Glomerular visceral epithelial cell (primary cell): ENCODE data around the gene KIF26B.

Experiments used
- DNase-seq: peaks from one replicate; pipeline ENCODE4 v3.0.0-alpha.2; 2016; ENCODE audit errors: extremely low spot score

KIF26B gene

DNA sequence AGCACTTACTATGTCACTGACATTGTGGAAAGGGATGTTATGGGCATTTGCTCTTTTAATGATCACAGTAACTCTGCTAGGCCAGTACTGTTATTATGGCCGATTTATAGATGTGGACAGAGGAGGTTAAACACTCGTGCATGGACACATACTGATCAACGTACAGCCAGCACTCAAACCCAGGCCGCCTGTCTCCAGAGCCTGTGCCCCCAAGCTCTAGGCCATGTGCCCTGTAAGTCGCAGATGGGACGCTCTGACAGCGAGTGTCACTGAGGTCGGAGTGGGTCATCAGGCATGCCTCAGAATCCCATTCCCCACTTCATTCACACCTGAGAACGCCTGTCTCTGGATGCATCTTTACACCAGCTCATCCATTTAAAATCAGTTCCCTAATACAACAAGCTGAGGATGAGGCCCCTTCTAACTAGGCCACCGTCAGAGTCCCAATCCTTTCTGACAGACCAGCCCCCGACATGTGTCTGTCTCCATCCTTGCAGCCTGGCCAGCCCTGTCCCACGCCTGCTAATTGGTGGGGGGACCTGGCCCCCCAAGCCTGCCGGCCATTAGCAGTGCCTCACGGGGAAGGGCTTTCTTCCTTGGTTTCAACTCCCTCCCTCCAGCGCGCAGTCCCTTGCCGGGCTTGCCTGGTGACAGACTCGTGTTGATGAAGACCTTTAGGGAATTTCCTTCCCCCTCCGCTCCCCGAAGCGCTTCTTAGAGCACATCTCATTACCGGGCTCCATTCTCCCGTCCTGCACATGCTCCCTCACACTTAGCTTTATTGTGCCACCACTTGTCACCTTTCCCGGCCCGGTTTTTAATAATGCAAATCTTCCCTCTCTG lies 436.8 kb downstream of the KIF26B start:
- DNase-seq = no peak

DNA sequence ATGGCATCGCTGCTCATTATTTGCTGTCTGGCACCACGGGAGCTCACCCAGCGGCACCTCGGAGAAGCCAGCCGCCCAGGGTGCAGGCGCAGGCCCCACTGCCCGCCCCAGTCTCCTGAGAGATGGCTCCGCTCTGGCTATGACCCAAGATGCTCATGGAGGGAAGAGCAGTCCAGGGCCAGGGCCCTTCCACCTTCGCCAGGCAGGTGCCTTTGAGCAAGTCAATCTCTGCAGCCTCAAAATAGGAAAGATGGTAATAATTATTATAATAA lies 437.3 kb downstream of the KIF26B start:
- no peak for DNase-seq

DNA sequence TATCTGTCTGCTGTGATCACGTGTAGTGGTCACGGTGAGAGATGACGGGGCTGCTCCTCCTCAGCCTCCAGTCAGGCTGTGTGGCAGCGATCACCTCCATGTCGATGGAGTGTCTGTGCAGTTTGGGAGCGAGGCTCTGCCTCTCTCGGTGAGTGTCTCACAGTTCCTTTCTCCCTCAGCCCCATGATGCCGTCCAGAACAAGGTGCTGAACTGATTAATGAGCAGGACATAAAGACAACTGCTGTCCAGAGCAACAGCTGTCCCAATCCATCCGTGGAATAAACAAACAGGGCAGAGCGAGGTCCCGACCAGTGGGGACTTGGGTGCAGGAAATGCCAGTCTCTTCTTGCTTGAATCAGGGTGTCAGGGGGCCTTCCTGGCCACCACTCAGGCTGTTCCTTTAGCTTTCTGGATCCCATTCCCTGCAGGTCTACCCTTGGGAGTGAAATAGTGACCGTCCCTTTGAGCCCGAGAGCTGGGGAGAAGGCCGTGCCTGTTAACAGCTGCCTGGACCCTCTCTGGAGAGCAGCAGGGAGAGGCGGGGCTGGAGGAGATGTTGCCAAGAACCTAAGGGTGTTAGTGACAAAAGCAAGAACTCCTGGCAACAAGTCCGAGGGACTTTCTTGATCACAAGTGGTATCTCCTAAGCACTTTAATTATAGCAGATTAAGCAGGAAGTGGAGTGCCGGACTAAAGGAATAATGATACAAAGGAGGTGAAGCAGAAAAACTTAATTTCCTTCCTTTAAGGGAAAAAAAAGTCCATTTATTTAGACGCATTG lies 443.9 kb downstream of the KIF26B start:
- DNase-seq = no peak

DNA sequence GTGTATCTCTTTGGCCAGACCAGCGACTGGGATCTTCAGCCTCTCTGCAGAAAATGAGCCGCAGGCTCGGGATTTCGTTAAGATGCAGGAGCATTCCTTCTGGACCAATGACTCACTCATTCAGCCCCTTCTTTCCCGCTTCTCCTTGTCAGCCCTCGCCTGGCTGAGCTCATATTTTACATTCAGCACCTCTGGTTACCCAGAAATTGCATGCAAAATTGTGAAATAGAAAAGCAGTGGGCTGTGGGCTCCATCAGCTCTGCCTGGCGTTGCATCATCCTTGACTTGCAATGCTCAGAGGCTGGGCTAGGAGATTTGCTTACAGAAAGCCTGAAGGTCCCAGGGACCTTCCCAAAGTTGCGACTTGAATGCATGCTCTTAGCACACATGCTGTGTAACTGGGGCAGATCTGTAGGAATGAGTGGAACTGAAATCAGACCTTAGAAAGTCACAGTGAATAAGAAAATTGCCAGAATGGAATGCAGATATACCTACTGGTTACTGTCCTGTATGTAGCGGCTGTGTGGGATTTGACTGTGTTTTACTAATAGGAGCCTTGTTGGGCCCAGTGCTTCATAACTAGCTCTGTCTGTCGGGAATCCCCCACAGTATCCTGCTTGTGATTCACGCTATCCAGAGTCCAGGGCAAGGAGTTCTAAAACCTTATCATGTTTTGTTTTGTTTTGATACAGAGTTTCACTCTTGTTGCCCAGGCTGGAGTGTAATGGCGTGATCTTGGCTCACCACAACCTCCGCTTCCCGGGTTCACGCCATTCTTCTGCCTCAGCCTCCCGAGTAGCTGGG lies 444.8 kb downstream of the KIF26B start:
- peak; percentile 47 for DNase-seq

DNA sequence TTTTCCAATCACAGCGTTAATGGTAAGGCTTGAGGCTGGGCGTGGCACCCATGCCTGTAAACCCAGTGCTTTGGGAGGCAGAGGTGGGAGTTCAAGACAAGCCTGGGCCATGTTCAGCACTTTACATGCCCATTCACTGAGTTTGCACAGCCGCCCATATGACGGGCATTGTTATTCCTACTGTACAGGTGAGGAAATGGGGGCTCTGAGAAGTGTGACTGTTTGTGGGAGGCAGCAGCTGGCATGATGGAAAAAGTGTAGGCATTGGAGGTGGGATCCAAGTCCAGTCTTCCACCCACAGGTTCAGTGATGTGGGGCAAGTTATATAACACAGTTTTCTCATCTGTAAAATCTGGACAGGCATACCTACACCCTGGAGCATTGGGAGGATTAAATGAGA lies 445.9 kb downstream of the KIF26B start:
- DNase-seq = no peak

DNA sequence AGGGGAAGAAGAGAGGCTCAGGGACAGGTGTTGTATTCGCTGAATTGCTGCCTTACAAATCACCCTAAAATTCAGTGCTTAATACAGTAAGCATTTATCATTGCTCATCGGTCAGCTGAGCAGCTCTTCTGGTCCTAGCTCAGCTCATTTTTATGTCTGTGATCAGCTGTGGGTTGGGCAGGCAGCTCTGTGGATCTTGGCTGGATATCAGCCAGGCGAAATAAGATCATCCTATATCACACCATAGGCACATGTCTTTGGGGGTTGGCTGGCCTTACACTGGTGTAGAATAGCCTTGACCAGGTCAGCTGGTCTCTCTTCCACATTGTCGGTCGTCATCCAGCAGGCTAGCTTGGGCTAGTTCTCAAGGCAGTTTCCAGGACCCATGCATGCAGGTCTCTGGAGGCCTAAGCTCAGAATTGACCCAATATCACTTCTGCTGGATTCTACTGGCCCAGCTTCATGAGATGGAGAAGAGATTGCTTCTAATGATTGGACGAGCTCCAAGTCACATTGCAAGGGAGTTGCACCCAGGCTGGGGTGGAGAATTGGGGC lies 448.6 kb downstream of the KIF26B start:
- DNase-seq = no peak

DNA sequence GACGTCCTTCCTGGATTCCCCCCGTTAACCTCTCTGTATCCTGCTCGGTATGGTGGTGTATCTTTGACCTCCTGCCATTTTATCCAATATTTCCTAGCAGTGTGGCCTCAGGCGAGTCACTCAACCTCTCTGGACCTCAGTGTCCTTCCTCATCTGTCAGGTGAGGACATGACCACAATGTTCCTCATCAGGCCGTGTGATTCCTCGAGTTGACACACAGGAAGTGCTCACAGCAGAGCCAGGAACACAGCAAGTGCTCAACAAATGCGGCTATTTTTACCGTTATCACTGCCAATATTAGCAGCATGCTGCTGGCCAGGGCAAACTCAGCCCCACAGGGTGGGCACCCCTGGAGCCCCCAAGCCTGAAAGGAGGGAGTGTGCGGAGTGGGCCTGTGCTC lies 450.2 kb downstream of the KIF26B start:
- DNase-seq = no peak

DNA sequence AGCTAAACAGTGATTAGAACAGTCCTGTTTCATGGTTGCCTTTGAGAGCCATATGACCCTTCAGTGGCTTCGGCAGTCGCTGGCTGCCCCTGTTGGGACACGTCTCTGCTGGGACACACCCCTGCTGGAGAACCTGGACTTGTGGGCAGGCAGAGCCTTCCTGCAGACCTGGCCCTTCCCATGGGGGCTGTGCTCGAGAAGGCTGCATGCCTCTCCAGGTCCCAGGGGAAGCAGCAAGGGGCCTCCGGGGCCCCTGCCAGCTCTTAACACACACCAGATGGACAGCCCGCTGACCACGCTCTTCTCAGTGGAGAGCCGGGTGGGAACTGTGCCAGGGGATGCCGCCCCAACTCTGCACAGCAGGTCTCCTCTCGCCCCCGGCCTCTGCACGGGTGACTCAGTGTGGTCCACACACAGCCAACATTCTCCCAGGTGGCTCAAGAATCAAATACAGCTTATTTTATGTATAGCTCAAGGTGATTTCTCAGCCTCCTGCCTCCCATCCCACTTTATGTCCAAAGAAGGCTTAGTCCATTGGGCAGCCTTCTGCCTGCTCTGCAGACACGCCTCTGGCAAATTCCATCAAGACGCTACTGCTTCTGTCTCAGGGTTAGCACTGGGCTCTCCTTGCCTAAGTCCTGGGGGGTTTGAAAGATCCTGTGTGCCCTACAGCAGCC lies 450.8 kb downstream of the KIF26B start:
- DNase-seq = peak; percentile 79

DNA sequence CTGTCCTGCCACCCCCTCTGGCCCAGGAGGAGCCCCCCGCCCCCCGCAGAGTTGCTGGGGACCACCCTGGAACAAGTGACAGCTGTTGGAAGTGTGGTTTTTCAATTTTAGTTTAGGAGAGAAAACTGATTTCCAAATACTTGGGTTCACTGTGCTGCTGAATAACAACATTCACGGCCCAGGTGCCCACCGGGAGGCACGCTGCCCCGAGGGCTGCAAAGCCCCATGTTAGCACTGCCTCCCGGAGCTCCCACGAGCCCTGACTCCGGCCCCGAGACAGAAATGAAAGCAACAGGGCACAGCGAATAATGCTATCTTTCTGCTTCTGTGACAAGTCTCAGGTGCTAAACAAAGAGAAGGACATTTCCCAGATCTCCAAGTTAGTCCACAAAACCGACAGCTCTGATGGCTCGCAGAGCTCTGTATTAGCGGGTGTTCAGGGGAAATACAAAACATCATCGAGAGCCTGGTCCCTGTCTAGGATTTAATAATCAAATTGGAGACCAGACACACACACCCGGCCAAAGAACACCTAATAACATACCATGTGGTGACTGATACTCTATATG lies 451.5 kb downstream of the KIF26B start:
- no peak for DNase-seq

DNA sequence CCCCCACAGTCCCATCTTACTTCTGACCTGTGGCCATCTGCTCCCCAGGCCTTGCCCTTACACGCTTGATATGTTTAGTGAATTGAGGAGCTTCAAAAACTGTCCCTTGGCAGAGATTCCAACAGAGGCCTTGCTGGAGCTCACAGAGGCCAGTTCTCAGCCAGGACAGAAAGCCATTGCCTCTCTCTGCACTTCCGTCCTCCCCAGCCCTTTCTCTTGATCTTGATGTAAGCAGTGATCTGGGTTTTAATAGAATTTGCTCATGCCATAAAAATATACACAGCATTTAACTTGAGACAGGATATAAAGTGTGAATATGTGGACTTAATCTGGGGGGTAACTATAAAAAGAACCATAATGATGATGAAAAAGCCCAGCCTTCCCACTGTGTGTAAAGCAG lies 453.5 kb downstream of the KIF26B start:
- no peak for DNase-seq

DNA sequence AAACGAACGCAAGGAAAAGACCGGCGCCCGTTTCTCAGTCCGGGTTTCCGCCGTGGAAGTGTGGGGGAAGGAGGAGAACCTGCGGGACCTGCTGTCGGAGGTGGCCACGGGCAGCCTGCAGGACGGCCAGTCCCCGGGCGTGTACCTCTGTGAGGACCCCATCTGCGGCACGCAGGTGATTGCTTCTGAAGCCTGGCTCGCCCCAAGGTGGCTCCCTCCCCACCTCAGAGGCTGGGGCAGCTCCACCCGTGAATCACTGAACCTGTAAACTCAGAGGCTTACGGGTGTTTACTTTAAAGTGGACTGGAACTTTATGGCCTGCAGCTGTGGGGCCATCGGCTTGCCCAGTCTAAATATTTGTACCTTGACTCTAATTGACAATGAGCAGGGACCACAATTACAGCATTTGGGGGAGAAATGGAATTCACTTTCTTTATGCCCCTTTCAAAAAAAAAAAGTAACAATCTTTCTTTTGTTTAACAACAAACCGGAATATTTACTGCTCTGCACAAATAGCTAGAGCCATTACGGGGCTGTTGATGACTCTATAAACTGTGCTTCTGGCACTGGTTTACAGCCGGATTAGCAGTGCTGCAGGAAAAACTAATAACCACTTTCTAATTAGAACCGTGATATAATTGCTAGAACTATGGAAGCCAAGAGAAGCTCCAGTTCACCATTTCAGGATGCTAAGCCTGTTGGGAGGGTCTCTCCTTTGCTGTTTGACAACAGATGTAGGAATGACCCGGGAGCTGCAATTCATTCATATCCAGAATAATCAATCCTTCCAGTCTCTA lies 454.8 kb downstream of the KIF26B start:
- DNase-seq = no peak

DNA sequence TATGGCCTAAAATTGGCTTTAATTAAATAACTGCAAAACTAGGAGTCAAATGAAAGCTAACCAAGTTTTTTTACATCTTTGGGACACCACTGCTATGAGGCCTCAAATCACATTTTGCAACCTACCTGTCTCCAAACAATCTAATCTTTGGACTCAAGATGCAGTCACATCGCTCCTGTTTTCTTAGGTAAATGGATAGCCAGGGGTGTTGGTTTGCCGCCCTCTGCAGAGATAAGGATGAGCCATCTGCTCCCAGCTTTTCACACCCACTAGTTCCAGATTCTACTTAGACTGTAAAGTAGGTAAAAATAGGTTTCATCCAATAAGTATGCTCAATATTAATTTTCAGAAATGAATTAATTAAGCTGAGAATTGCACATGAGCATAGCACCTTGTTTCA lies 456.5 kb downstream of the KIF26B start:
- DNase-seq = no peak

DNA sequence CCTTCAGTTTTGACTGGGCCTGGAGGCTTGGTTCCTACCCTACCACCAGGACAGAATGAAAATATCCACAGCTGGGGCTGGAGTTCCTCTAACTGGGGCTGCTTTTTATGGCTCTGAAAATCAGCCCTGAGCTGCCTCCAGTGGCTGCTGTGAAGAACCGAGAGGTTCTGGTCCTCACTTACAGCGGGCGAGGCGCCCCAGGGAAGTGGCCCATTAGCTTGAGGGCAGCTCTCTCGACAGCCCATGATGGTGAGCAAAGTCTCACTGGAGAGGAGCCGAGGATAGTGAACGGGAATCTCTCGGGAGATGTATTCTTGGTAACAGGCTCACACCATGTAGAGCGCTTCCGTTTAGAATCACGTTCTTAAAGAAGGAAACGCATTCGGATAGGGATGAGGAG lies 459.7 kb downstream of the KIF26B start:
- no peak for DNase-seq

DNA sequence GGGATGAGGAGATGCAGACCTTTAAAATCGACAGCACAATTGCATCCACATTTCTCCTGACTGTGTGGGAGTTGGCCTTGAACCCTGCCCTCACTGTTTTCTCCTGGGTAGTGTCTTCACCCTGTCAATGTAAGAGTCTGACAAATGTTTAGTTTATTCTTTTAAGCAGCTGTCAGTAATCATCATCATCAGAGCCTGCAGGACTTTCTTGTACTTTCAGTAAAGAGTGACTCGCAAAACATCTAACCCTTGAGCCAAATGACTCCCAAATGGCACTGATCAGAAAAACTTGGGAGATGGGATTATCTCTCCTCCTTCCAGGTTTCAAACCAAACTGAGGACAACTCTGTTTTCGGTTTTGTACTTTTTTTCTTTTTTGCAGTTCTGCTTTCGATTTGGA lies 460.2 kb downstream of the KIF26B start:
- DNase-seq = no peak

DNA sequence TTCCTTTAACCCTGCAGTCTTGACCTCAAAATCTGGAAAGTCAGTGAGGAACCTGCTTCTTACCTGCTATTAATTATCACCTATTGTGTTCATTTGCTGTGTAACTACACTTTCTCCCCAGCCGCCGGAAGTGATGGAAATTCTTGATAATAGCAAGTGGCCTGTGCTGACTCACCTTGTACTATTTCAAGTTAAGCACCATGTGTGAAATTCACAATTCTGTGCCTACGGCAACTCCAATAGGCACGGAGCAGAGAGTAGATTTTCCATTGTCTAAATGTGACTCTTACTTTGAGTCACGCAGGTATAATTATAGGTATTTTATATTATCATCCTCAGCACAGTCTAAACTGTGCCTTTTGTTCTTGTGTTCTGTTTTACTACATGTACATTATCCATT lies 466.8 kb downstream of the KIF26B start:
- DNase-seq = no peak

DNA sequence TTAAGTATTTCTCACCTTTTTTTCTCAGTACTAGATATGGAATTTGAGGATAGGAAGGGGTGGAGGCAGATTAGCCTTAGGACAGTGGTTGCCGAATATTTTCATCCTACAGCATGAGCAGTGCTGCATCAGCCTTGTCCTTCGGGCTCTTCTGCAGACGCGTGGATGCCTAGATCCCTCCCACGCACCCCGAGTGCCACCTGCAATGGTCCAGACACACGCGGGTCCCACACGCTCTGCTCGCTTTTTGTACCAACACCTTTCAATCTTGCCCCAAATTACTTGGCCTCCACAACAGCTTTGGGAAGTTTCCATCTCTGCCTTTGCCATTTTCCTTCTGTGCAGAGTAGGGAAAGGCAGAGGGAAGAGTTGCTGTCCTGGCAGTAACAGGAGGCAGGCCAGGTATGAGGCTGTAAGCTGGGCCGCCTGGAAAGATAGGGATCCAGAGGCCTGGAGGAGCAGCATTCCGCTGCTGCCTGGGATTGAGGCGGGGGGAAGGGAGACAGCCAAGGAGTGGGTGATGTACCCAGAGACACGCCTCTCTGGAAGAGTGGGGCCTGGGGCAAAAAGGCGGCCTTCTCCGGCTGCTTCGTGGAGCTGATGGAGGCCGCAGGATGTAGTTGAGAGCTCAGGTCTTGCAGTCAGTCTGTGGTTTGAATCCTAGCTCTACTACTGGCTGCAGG lies 467.7 kb downstream of the KIF26B start:
- DNase-seq = no peak

DNA sequence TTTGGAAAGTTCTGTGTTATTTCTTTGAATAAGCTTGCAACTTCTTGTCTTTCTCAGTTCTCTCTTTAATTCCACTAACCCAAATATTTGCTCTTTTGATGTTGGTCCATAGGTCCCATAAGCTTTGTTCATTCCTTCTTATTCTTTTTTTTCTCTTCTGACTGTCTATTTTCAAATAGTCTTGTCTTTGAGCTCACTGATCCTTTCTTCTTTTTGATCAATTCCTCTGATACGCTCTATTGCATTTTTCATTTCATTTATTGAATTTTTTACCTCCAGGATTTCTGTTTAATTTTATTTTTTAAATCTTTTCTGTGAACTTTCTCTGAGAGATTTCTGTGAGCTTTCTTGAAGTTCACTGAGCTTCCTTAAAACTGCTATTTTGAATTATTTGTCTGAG lies 486.6 kb downstream of the KIF26B start:
- no peak for DNase-seq

DNA sequence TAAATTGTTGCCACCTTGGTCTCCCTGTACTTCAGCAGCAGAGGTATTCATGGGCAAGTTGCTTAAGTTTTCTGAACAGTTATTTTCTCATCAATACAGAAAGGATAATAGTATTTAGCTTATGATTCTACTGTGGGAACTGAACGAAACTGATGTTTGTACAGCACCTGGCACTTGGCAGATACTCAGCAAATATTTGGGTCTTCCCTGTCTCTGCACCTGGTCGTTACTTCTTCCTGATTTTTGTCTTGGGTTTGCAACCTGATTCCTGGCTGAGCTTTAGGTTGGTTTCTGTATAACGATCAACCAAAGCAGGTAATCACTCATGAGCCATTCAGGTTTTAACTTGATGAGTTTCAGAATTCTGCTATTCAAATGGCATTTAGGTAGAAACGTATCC lies 490.6 kb downstream of the KIF26B start:
- no peak for DNase-seq

DNA sequence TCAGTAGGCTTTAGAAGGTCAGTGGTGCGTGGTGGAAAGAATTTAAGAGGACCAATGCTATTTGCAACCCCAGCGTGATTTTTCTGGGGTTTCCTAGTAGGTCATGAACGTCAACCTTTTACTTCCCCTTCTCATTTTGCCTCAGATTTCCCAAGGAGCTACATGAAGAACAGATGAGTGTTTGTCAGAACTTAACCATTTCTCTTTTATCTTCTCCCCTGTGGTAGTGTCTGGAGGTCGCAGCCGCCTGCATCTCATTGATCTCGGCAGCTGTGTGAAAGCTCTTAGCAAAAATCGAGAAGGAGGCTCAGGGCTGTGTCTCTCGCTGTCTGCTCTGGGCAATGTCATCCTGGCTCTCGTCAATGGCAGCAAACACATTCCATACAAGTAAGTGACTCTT lies 491.1 kb downstream of the KIF26B start:
- no peak for DNase-seq
